Activated CD4-positive, alpha-beta T cell treated with anti-CD3 and anti-CD28 coated beads, Interleukin-2, amount 10 ng/mL, durations not matched to agents 7 days and 5 days (primary cell): ENCODE measurements around the gene DPP9. TPM values are rescaled to one million over a fixed set of nuclear protein-coding genes. Genes with fewer than 3 reads are reported as not detected.

Source experiments
- CTCF ChIA-PET: fragments of 350-600 bp; sonication (Branson Sonifier 250); formaldehyde crosslinking; loops from one replicate; lab custom pipeline; 2021; ENCODE audit warnings: antibody characterized with exemption; lab: Charles Lee
- POLR2A ChIA-PET: fragments of 350-600 bp; sonication (Branson Sonifier 250); formaldehyde crosslinking; loops from one replicate; lab custom pipeline; 2021; ENCODE audit warnings: antibody characterized with exemption; lab: Charles Lee
- DNase-seq: peaks from one replicate; pipeline ENCODE4 v3.0.0-alpha.2; 2020
- H3K27ac Mint-ChIP-seq: one replicate; pipeline ENCODE4 v1.8.0; 2021; ENCODE audit warnings: mild to moderate bottlenecking, moderate library complexity, mixed read lengths
- H3K27me3 Mint-ChIP-seq: one replicate; pipeline ENCODE4 v1.8.0; 2021; ENCODE audit warnings: mixed read lengths
- H3K36me3 Mint-ChIP-seq: one replicate; pipeline ENCODE4 v1.8.0; 2021; ENCODE audit warnings: low read depth, mixed read lengths
- H3K4me1 Mint-ChIP-seq: one replicate; pipeline ENCODE4 v1.8.0; 2021; ENCODE audit warnings: mixed read lengths
- H3K4me3 Mint-ChIP-seq: one replicate; pipeline ENCODE4 v1.8.0; 2021; ENCODE audit warnings: mild to moderate bottlenecking, moderate library complexity, mixed read lengths
- H3K9me3 Mint-ChIP-seq: one replicate; pipeline ENCODE4 v1.8.0; 2021; ENCODE audit warnings: mixed read lengths
- total RNA-seq, 2 experiments: library from RNA; stranded (reverse); gene quantifications; one replicate each; pipeline ENCODE4 v1.2.3, GENCODE V29; 2021

The DPP9 gene
- total RNA-seq, 2 experiments from 2014 or later = 70.5 to 79.3 TPM

- DNase-seq = no peak
- H3K27ac Mint-ChIP-seq = no peak overlapping the region
- H3K9me3 Mint-ChIP-seq = no peaks in the 10 kb centered on the region
- ChIA-PET CTCF (interaction anchor here (0.7 to 12.3 kb wide), 4 partner anchors 11 to 158 kb away, joined by 3 to 105 read pairs (median 4); partner anchors contain the start of gene FEM1A), POLR2A (interaction anchor here (0.7 kb wide), 1 partner anchor 89 kb away, joined by 8 read pairs; no protein-coding TSS in a partner anchor)
- H3K4me1 Mint-ChIP-seq = peaks cover 11% of the 10 kb centered on the region
- H3K4me3 Mint-ChIP-seq = no peak overlapping the region
- peaks cover 2% of the 10 kb centered on the region for H3K27me3 Mint-ChIP-seq
- no peaks in the 10 kb centered on the region for H3K36me3 Mint-ChIP-seq
These were observed 10.2 kb upstream of the DPP9 start for GRCh38 chr19:4733755-4734345.

- no peak overlapping the region for H3K4me3 Mint-ChIP-seq
- CTCF ChIA-PET = interaction anchor here (0.7 to 12.3 kb wide), 6 partner anchors 8 to 157 kb away, joined by 3 to 105 read pairs (median 4); partner anchors contain the start of gene FEM1A
- no peaks in the 10 kb centered on the region for H3K36me3 Mint-ChIP-seq
- no peak overlapping the region for H3K27ac Mint-ChIP-seq
- peak; percentile 65 for DNase-seq
- H3K4me1 Mint-ChIP-seq = peaks cover 11% of the 10 kb centered on the region
- POLR2A ChIA-PET = interaction anchor here (0.6 kb wide), 1 partner anchor 59 kb away, joined by 3 read pairs; the partner anchor contains the start of gene FEM1A
- H3K27me3 Mint-ChIP-seq = no peaks in the 10 kb centered on the region
- H3K9me3 Mint-ChIP-seq = no peaks in the 10 kb centered on the region
These were observed 9.1 kb upstream of the DPP9 start for GRCh38 chr19:4732680-4733114.

GRCh38 chr19:4730740-4731171, 7.1 kb upstream of the DPP9 start:
- H3K4me3 Mint-ChIP-seq = no peak overlapping the region
- H3K27me3 Mint-ChIP-seq = no peaks in the 10 kb centered on the region
- DNase-seq = peak; percentile 69
- H3K4me1 Mint-ChIP-seq = peaks cover 12% of the 10 kb centered on the region
- H3K36me3 Mint-ChIP-seq = no peaks in the 10 kb centered on the region
- no peaks in the 10 kb centered on the region for H3K9me3 Mint-ChIP-seq
- ChIA-PET POLR2A (no interaction called here), CTCF (interaction anchor here (1.0 to 12.3 kb wide), 2 partner anchors 10 to 60 kb away, joined by 3 to 105 read pairs; partner anchors contain the start of gene FEM1A)
- H3K27ac Mint-ChIP-seq = no peak overlapping the region

- no peak overlapping the region for H3K27ac Mint-ChIP-seq
- no peaks in the 10 kb centered on the region for H3K36me3 Mint-ChIP-seq
- no peaks in the 10 kb centered on the region for H3K9me3 Mint-ChIP-seq
- H3K4me1 Mint-ChIP-seq = peaks cover 19% of the 10 kb centered on the region
- no peak for DNase-seq
- CTCF ChIA-PET = interaction anchor here (12.3 kb wide), 1 partner anchor 61 kb away, joined by 105 read pairs; the partner anchor contains the start of gene FEM1A
- peaks cover 7% of the 10 kb centered on the region for H3K27me3 Mint-ChIP-seq
- POLR2A ChIA-PET = no interaction called here
- H3K4me3 Mint-ChIP-seq = no peak overlapping the region
These were observed 5.2 kb upstream of the DPP9 start for GRCh38 chr19:4728871-4729270.

- peaks cover 24% of the 10 kb centered on the region for H3K36me3 Mint-ChIP-seq
- H3K4me3 Mint-ChIP-seq = peak overlapping the region; percentile 100
- ChIA-PET POLR2A (no interaction called here), CTCF (interaction anchor here (1.8 to 12.3 kb wide), 2 partner anchors 10 to 67 kb away, joined by 4 to 105 read pairs; partner anchors contain the start of gene FEM1A)
- H3K9me3 Mint-ChIP-seq = no peaks in the 10 kb centered on the region
- H3K4me1 Mint-ChIP-seq = peaks cover 28% of the 10 kb centered on the region
- peak; percentile 55 for DNase-seq
- H3K27ac Mint-ChIP-seq = peak overlapping the region; percentile 93
- peaks cover 9% of the 10 kb centered on the region for H3K27me3 Mint-ChIP-seq
These were observed 709 bp downstream of the DPP9 start for GRCh38 chr19:4722671-4723594.

GRCh38 chr19:4721196-4721595, 2.4 kb downstream of the DPP9 start:
- Mint-ChIP-seq H3K4me1 (peaks cover 28% of the 10 kb centered on the region), H3K36me3 (peaks cover 33% of the 10 kb centered on the region)

GRCh38 chr19:4720037-4720700, 3.5 kb downstream of the DPP9 start:
- Mint-ChIP-seq H3K4me1 (peaks cover 27% of the 10 kb centered on the region), H3K36me3 (peaks cover 35% of the 10 kb centered on the region)
- CTCF ChIA-PET = interaction anchor here (0.6 to 1.7 kb wide), 3 partner anchors 10 to 81 kb away, joined by 3 to 4 read pairs (median 4); partner anchors contain the start of gene FEM1A

More at GRCh38 chr19:4721196-4721595, 2.4 kb downstream of the DPP9 start:
- peak overlapping the region; percentile 100 for H3K4me3 Mint-ChIP-seq
- CTCF ChIA-PET = interaction anchor here (0.6 to 1.7 kb wide), 4 partner anchors 9 to 79 kb away, joined by 3 to 9 read pairs (median 3); partner anchors contain the start of gene FEM1A
- no peaks in the 10 kb centered on the region for H3K9me3 Mint-ChIP-seq
- DNase-seq = no peak
- no peak overlapping the region for H3K27ac Mint-ChIP-seq
- peaks cover 9% of the 10 kb centered on the region for H3K27me3 Mint-ChIP-seq
- POLR2A ChIA-PET = no interaction called here

GRCh38 chr19:4719499-4719866, 4.2 kb downstream of the DPP9 start:
- DNase-seq = no peak
- Mint-ChIP-seq H3K27ac (no peak overlapping the region), H3K4me3 (no peak overlapping the region), H3K4me1 (peaks cover 21% of the 10 kb centered on the region), H3K36me3 (peaks cover 38% of the 10 kb centered on the region), H3K9me3 (no peaks in the 10 kb centered on the region), H3K27me3 (peaks cover 6% of the 10 kb centered on the region)
- ChIA-PET CTCF (interaction anchor here (0.6 to 1.4 kb wide), 2 partner anchors 72 to 82 kb away, joined by 4 read pairs; partner anchors contain the start of gene FEM1A), POLR2A (no interaction called here)

More at GRCh38 chr19:4720037-4720700, 3.5 kb downstream of the DPP9 start:
- Mint-ChIP-seq H3K9me3 (no peaks in the 10 kb centered on the region), H3K27me3 (peaks cover 9% of the 10 kb centered on the region), H3K4me3 (no peak overlapping the region), H3K27ac (no peak overlapping the region)
- no peak for DNase-seq
- POLR2A ChIA-PET = no interaction called here

- ChIA-PET CTCF (interaction anchor here (1.4 kb wide), 1 partner anchor 73 kb away, joined by 4 read pairs; the partner anchor contains the start of gene FEM1A), POLR2A (no interaction called here)
- Mint-ChIP-seq H3K4me1 (peaks cover 20% of the 10 kb centered on the region), H3K27ac (no peak overlapping the region), H3K9me3 (no peaks in the 10 kb centered on the region), H3K27me3 (no peaks in the 10 kb centered on the region), H3K36me3 (peaks cover 39% of the 10 kb centered on the region), H3K4me3 (no peak overlapping the region)
- DNase-seq = no peak
These were observed 5.5 kb downstream of the DPP9 start for GRCh38 chr19:4717966-4718701.

GRCh38 chr19:4717191-4717965, 6.3 kb downstream of the DPP9 start:
- Mint-ChIP-seq H3K4me3 (no peak overlapping the region), H3K27me3 (no peaks in the 10 kb centered on the region), H3K4me1 (peaks cover 15% of the 10 kb centered on the region), H3K36me3 (peaks cover 34% of the 10 kb centered on the region), H3K27ac (no peak overlapping the region), H3K9me3 (no peaks in the 10 kb centered on the region)
- POLR2A ChIA-PET = no interaction called here
- DNase-seq = no peak
- CTCF ChIA-PET = interaction anchor here (0.6 kb wide), 1 partner anchor 410 kb away, joined by 3 read pairs; no protein-coding TSS in a partner anchor
